GM23338 (cell line): ENCODE data around the gene TMEM255B.

Experiments used
- EZH2 ChIP-seq: fragments of 200-600 bp; sonication (generic); IDR thresholded peaks from one replicate; pipeline ENCODE4 v1.8.0; 2017; ENCODE audit warnings: antibody characterized with exemption, mild to moderate bottlenecking, low read depth; ENCODE audit not compliant: unreplicated experiment
- POLR2AphosphoS5 ChIP-seq: IDR thresholded peaks from 2 replicates; pipeline ENCODE4 v1.6.1; 2016; ENCODE audit warnings: antibody characterized with exemption, low read depth
- TF ChIP-seq, protein P1 (sequence below), 2 experiments: fragments of 200-600 bp in 1 of 2; sonication (generic) in 1 of 2; conservative IDR thresholded peaks; 2 replicates each; pipeline versions ENCODE4 v1.5.1 to v1.6.1; 2016 to 2017; ENCODE audit warnings: antibody characterized with exemption in 2 of 2, low read depth in 2 of 2, mild to moderate bottlenecking in 2 of 2, moderate library complexity in 1 of 2
- TF ChIP-seq, protein P2 (sequence below): IDR thresholded peaks from 2 replicates; pipeline ENCODE4 v1.6.1; 2016; ENCODE audit warnings: antibody characterized with exemption

DNA sequence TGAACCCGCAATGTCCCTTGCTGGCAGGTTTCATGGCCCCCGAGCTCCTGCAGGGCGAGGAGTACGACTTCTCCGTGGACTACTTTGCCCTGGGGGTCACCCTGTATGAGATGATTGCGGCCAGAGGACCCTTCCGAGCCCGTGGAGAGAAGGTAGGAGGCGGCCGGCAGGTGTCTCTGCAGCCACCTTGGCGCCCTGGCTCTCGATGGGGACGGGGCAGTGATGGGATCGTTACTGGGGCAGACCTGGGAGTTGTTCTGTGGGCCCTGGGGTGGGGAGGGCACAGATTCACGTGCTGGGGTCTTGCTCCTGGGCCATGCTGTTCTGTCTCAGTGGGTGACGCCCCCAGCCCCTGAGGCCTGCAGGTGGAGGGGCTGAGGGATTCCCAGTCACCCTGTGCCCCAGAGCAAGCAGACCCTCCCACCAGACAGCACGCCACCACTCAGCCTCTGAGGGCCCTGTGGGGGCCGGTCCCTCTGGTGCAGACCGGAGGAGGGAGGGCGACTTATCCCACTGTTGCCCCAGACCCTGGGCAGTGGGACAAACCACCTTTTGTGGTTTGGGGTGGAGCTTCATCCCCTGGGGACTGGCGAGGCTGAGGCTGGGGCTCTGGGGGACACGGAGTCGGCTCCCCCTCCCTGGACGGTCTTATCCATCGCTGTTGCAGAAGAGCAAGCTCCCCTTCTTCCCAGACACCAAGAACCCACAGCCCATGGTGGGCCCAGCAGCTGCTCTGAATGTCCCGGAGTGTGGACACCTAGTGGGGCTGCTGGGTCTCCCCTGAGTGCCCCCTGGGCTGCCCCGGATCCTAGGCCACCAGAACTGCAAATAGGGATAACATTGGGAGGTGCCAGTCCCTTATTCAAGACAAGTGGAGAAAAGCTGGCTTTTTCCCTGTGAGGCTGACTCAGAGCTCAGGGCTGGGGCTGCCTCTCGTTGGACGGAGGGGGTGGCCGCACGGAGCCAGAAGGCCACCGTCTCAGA, 27.5 kb upstream of the TMEM255B start:
- TF ChIP-seq, protein P1, sequence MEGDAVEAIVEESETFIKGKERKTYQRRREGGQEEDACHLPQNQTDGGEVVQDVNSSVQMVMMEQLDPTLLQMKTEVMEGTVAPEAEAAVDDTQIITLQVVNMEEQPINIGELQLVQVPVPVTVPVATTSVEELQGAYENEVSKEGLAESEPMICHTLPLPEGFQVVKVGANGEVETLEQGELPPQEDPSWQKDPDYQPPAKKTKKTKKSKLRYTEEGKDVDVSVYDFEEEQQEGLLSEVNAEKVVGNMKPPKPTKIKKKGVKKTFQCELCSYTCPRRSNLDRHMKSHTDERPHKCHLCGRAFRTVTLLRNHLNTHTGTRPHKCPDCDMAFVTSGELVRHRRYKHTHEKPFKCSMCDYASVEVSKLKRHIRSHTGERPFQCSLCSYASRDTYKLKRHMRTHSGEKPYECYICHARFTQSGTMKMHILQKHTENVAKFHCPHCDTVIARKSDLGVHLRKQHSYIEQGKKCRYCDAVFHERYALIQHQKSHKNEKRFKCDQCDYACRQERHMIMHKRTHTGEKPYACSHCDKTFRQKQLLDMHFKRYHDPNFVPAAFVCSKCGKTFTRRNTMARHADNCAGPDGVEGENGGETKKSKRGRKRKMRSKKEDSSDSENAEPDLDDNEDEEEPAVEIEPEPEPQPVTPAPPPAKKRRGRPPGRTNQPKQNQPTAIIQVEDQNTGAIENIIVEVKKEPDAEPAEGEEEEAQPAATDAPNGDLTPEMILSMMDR (conservative IDR thresholded peaks at IDR 0.05; ENCODE audit: low read depth in 2 of 2): peak in 1 of 2 experiments; percentile 33; a peak in 2 of 4 replicates
- TF ChIP-seq POLR2AphosphoS5 (no peak), EZH2 (no peak)
- TF ChIP-seq, protein P2, sequence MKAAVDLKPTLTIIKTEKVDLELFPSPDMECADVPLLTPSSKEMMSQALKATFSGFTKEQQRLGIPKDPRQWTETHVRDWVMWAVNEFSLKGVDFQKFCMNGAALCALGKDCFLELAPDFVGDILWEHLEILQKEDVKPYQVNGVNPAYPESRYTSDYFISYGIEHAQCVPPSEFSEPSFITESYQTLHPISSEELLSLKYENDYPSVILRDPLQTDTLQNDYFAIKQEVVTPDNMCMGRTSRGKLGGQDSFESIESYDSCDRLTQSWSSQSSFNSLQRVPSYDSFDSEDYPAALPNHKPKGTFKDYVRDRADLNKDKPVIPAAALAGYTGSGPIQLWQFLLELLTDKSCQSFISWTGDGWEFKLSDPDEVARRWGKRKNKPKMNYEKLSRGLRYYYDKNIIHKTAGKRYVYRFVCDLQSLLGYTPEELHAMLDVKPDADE: no peak
